Fibroblast of skin of scalp (primary cell): ENCODE measurements around the gene RELB.

Experiments
- DNase-seq: peaks from one replicate; pipeline ENCODE4 v3.0.0-alpha.2; 2013

Gene RELB

GRCh38 chr19:45086480-45086879, 85.2 kb downstream of the RELB start:
- no peak for DNase-seq

- no peak for DNase-seq
These were observed 86.3 kb downstream of the RELB start for GRCh38 chr19:45087531-45087930.
